Activated CD4-positive, alpha-beta T cell treated with anti-CD3 and anti-CD28 coated beads, Interleukin-2, Interleukin-6, amounts not matched to agents 100 ng/mL and 50 ng/mL, durations not matched to agents 16 hours and 8 hours (primary cell): ENCODE results near the gene DAPP1.
A peak's percentile ranks its signal among the peaks of the same experiment; 100 is the strongest.
"Not testable (repeated sequence)": the region's sequence is repeated elsewhere in the genome, so short reads cannot be mapped to it uniquely, and the experiment has no call there.

Experiments used
- DNase-seq: peaks from one replicate; pipeline ENCODE4 v3.0.0-alpha.2; 2020

The DAPP1 gene

GRCh38 chr4:99825272-99825671 is 8.6 kb downstream of the DAPP1 start:
- no peak for DNase-seq

GRCh38 chr4:99826016-99826415 is 9.4 kb downstream of the DAPP1 start:
- DNase-seq, result no peak

GRCh38 chr4:99827454-99827853 is 10.8 kb downstream of the DAPP1 start:
- no peak for DNase-seq

- DNase-seq, result no peak
These were observed 11.2 kb downstream of the DAPP1 start for GRCh38 chr4:99827857-99828256.

DNA sequence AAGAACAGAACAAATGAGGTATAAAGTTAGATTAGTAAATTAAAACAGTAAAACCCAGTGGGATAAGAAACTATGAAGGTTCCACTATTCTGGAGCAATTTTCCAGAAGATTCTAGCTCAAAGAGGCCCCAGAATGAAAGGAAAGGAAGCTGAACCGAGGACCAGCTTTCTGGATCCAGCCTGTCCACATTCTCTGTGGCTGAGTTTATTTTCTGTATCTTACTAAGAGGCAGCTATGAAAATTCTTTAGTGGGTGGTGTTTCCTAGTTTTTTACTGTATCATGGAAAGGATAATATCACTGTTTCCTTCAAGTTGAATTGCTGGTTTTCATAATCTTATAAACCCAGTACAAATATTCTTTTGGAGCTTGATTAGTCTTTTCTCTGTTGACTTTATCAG is 11.8 kb downstream of the DAPP1 start:
- DNase-seq, result no peak

DNA sequence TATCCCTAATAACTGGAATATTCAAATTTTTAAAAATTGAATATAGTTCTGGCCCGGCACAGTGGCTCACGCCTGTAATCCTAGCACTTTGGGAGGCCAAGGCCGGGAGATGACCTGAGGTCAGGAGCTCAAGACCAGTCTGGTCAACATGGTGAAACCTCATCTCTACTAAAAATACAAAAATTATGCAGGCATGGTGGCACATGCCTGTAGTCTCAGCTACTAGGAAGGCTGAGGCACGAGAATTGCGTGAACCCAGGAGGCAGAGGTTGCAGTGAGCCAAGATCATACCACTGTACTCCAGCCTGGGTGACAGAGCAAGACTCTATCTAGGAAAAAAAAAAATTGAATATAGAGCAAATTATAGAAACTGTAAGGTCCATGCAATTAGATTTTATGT is 13.4 kb downstream of the DAPP1 start:
- not testable (repeated sequence) for DNase-seq

DNA sequence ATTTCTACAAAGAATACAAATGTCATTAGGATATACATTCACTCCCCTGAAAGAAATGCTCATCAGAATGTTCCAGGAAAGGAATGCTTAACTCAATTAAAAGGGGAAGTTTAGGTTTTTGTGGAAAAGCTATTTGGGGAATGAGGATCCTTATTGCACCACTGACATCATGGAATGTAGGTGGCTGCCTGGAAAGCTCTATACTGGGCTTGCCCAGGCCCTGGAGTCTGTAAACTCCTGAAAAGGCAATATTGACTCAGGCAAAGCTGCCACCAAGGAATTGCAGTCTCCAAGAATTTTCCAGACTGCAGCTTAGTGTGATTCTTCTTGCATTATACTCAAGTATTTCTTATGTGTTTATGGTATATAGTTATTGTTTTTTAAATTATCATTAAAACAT is 15.7 kb downstream of the DAPP1 start:
- no peak for DNase-seq

- DNase-seq, result no peak
These were observed 16.1 kb downstream of the DAPP1 start for GRCh38 chr4:99832758-99833157.

GRCh38 chr4:99833756-99834155 is 17.1 kb downstream of the DAPP1 start:
- no peak for DNase-seq

DNA sequence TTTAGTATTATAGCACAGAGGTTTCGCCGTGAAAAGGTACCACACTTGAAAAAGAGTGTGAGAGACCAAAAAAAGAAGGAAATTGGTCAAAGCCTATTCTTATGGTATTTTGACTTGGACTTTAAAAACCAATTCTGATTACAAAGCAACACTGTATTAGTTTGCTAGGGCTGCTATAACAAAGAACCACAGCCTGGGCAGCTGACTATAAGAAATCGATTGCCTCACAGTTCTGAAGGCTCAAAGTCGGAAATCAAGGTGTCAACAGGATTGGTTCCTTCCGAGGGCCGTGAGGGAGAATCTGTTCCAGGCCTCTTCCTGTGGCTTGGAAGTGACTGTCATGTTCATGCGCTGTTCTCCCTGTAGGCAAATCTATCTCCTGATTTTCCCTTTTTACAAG is 17.9 kb downstream of the DAPP1 start:
- DNase-seq, result no peak

- no peak for DNase-seq
These were observed 19.3 kb downstream of the DAPP1 start for GRCh38 chr4:99835942-99836341.

GRCh38 chr4:99838927-99839326 is 22.3 kb downstream of the DAPP1 start:
- DNase-seq, result no peak

GRCh38 chr4:99841129-99841528 is 24.5 kb downstream of the DAPP1 start:
- DNase-seq, result no peak

DNA sequence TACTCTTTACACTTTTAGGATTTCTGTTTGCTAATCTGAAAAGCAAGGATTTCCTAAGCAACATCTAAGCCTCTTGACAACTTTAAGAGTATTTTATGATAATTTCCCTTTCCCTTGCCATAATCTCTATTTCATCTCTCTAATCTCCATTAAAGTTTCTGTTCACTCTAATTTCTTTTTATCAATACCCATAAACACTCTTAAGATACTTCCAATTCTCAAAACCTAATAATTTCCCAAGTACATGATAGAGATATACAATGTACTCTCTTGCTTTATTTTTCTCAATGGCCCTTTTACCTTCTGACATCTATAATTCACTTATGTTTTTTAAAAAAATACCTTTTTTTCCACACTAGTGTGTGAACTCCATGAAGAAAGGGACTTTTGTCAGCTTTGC is 26.8 kb downstream of the DAPP1 start:
- DNase-seq, result no peak

DNA sequence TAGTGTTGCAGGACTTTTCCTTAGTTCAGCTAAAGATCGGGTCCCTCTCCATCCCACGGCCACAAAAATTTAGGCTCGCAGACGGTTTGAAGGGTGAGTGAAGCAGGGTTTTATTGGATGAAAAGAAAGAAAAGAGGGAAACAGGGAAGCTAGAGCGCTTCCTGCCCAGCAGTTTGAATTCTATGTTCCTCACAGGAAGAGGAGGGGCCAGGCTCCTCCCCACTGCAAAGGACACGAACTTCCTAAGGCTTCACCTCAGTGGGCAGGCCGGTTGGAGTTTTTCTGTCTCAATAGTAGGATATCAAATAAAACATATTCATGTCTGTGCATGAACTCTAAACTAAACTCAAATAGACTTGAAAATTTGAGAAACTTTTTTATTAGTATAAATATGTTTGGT is 27.4 kb downstream of the DAPP1 start:
- DNase-seq, result no peak

DNA sequence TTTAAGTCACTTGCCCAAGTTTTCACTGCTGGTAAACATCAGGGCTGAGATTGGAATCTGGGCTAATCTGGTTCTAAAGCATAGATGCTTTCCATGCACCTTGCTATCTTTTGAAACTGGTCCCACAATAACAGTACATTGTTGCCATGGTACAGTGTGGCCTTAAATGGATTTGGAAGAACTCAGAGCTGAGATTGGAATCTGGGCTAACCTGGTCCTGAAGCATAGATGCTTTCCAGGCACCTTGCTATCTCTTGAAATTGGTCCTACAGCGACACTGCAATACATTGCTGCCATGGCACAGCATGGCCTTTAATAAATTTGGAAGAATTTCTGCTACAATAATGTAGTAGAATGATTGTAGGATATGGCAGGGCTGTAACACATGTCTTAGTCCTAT is 28.6 kb downstream of the DAPP1 start:
- DNase-seq, result no peak

GRCh38 chr4:99845708-99846469 is 29.3 kb downstream of the DAPP1 start:
- DNase-seq, result peak; percentile 28

DNA sequence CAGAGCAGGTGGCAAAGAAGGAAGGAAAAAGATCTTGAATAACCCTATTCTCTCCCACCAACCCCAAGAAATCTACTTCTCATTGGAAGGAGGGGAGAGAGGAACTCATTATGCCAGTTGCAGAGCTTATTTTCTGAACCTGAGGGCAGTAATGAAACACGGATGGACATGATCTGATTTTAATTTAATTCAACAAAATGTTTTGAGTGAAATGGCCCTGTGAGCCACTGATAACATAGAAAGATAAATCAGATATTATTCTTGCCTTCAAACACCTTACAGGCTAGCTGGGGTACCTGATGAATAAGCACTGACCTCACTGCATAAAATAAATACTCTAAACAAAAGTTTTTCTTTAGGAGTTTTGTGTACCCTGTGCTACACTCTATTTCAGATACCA is 30.3 kb downstream of the DAPP1 start:
- no peak for DNase-seq

GRCh38 chr4:99847362-99847976 is 30.8 kb downstream of the DAPP1 start:
- DNase-seq, result peak; percentile 78

GRCh38 chr4:99848591-99849001 is 32.0 kb downstream of the DAPP1 start:
- DNase-seq, result peak; percentile 84

- DNase-seq, result peak; percentile 60
These were observed 35.6 kb downstream of the DAPP1 start for GRCh38 chr4:99852199-99852749.

DNA sequence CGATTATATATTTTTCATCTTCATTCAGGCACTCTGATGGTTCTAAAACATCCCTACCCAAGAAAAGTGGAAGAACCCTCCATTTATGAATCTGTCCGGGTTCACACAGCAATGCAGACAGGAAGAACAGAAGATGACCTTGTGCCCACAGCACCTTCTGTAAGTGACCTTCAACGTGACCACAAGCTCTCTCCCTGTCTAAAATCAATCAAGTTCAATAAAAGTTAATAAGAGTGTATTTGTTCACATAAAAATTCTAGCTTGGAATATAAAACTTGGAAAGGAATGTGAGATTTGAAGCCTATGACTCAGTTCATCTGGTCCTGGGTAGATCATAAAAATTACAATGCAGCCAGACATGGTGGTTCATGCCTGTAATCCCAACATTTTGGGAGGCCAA is 36.6 kb downstream of the DAPP1 start:
- DNase-seq, result no peak

GRCh38 chr4:99853999-99854398 is 37.4 kb downstream of the DAPP1 start:
- no peak for DNase-seq

GRCh38 chr4:99855678-99856077 is 39.1 kb downstream of the DAPP1 start:
- peak; percentile 57 for DNase-seq

DNA sequence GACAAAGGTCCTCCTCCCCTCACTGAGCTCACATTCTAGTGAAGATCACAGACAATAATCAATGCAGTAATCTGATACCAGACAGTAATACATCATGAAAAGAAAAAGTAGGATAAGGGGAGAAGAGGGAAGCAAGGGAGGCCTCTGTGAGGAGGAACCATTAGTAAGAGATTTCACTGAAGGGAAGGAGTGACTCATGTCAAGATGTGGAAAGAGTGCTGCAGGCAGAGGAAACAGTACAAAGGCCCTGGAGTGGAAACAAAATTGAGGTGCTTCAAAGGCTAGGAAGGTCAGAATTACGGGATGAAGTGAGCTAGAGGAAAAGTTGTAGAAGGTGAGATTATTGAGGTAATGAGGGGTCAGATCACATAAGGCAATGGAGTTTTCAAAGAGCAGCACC is 39.5 kb downstream of the DAPP1 start:
- DNase-seq, result peak; percentile 72
